ENCODE data around the gene SKI. TPM values are rescaled to one million over a fixed set of nuclear protein-coding genes. Genes with fewer than 3 reads are reported as not detected.

SKI gene
- total and polyA plus RNA-seq, 2 of the 4 experiments (the other 2 are of a cell fraction), result 2.3 to 20.1 TPM

GRCh38 chr1:2194319-2194897, 33.7 kb upstream of the SKI start, which contains the start of gene FAAP20:
Gene FAAP20 (minus strand): TSS chr1:2194772. CDS start chr1:2194749, 23 bp downstream.
- POLR2A ChIA-PET (ENCODE audit: unreplicated experiment), result interaction anchor here (0.6 to 0.9 kb wide), 2 partner anchors 187 to 213 kb away, joined by 3 read pairs; no protein-coding TSS in a partner anchor
- no TSS peak for BruUV-seq (replicated peaks)
- dilution Hi-C loops (cut with HindIII; ENCODE audit: low sequenced_read_pairs, unreplicated experiment) (no loop called here), in situ Hi-C loops (cut with MboI; ENCODE audit: low sequenced_read_pairs) (loop anchor here (5.0 to 25.0 kb wide), 2 partner anchors 178 to 343 kb away; partner anchors contain the start of genes HES5 and PANK4), intact Hi-C loops (cut with micrococcal nuclease) (no loop called here)
- Histone ChIP-seq H3K14ac (replicated peaks; ENCODE audit: low read depth, low read length) (peak within 1 kb of the TSS; percentile 95), H4K20me1 (ENCODE audit: insufficient read depth, low read length) (0 out of 2 replicates have a peak, but pooled peaks cover 12% of the 10 kb centered on the region), H2AK5ac (ENCODE audit: low read depth, low read length) (peak within 1 kb of the TSS; percentile 79), H4K91ac (ENCODE audit: insufficient read depth, low read depth, low read length) (peak within 1 kb of the TSS; percentile 87), H3K4ac (ENCODE audit: low read depth, low read length) (peak within 1 kb of the TSS; percentile 98), H2BK20ac (ENCODE audit: low read depth, low read length) (peak within 1 kb of the TSS; percentile 89; the same call in 1 of the 2 replicates), H2BK15ac (ENCODE audit: low read depth, low read length) (no peak within 1 kb of the TSS; the same call in 2 of the 3 replicates), H2BK5ac (ENCODE audit: low read depth, low read length, poor library complexity, severe bottlenecking) (peak within 1 kb of the TSS; percentile 89), H3K4me1 (ENCODE audit: control insufficient read depth, insufficient read depth, low read length) (peaks cover 32% of the 10 kb centered on the region), H3K9me1 (ENCODE audit: insufficient read depth, low read length) (0 out of 2 replicates have a peak, but pooled peaks cover 2% of the 10 kb centered on the region), H3K4me3 (ENCODE audit: insufficient read depth, low read depth, low read length) (peak within 1 kb of the TSS; percentile 57), H3K27ac (ENCODE audit: insufficient read depth, low read length) (peak within 1 kb of the TSS; percentile 95), H4K8ac (ENCODE audit: low read depth in 2 of 2, low read length in 2 of 2) (peak within 1 kb of the TSS; percentile 61 to 97; a peak in 3 of 4 replicates), H3K9ac (ENCODE audit: low read depth, low read length) (peak within 1 kb of the TSS; percentile 85), H3K36me3 (ENCODE audit: control insufficient read depth, insufficient read depth, low read length) (no peaks in the 10 kb centered on the region; the same call in 1 of the 2 replicates), H4K5ac (ENCODE audit: low read depth, low read length) (peak within 1 kb of the TSS; percentile 87), H2BK120ac (ENCODE audit: low read depth, low read length) (peak within 1 kb of the TSS; percentile 96), H3K27me3 (ENCODE audit: control insufficient read depth, insufficient read depth, low read length) (no peaks in the 10 kb centered on the region), H3K18ac (ENCODE audit: low read depth, low read length) (peak within 1 kb of the TSS; percentile 63; the same call in 1 of the 2 replicates), H2AFZ (replicated peaks; ENCODE audit: low read length, poor library complexity) (peak within 1 kb of the TSS; percentile 97), H3K9me3 (ENCODE audit: control insufficient read depth, insufficient read depth, low read length) (no peaks in the 10 kb centered on the region), H3K56ac (ENCODE audit: extremely low read depth, insufficient read depth, low read length) (peak within 1 kb of the TSS; percentile 96), H3K79me1 (ENCODE audit: low read depth in 1 of 2, low read length in 2 of 2) (peaks cover 5 to 41% of the 10 kb centered on the region in 2 experiments; a peak in 3 of 4 replicates), H3K4me2 (ENCODE audit: low read depth, low read length) (peak within 1 kb of the TSS; percentile 83), H2AK9ac (replicated peaks; ENCODE audit: low read depth, low read length, poor library complexity) (peak within 1 kb of the TSS; percentile 97), H3K23ac (ENCODE audit: low read depth, low read length) (peak within 1 kb of the TSS; percentile 80; the same call in 1 of the 2 replicates)
- CTCF ChIA-PET, result interaction anchor here (0.6 to 2.4 kb wide), 12 partner anchors 14 to 197 kb away, joined by 3 to 51 read pairs (median 4); partner anchors contain the start of genes MORN1 and RER1
- TF ChIP-seq USF2 (IDR thresholded peaks at IDR 0.05; ENCODE audit: low read depth, low read length), result no peak
- no peak for TF ChIP-seq NFE2L2 (IDR thresholded peaks at IDR 0.05; ENCODE audit: low read depth, low read length)
- TF ChIP-seq RCOR1 (IDR thresholded peaks at IDR 0.05; ENCODE audit: insufficient replicate concordance, low read length), result no peak
- no peak for TF ChIP-seq SMC3 (IDR thresholded peaks at IDR 0.05; ENCODE audit: low read depth, low read length)
- no peak for TF ChIP-seq CEBPB (IDR thresholded peaks at IDR 0.05; ENCODE audit: low read depth, low read length)
- TF ChIP-seq MXI1 (IDR thresholded peaks at IDR 0.05; ENCODE audit: borderline replicate concordance, low read depth, low read length), result peak; percentile 46; the same call in 1 of the 2 replicates
- TF ChIP-seq POLR2A (IDR thresholded peaks at IDR 0.05; ENCODE audit: low read depth, low read length), result peak; percentile 79
- ATAC-seq (ENCODE audit: low read depth) (peak; percentile 65), DNase-seq (peak; percentile 54)
- WGBS, 2 experiments (ENCODE audit: extremely low coverage in 2 of 2, insufficient read length in 1 of 2), result 5% methylated on average over 4 of the region's 63 CpGs; no CpG with 5 or more reads in 1 of the 2 experiments
